Inferior parietal cortex (tissue), 1 donor: ENCODE measurements around the gene PTPRE.

Source experiments
- DNase-seq: peaks from one replicate; pipeline ENCODE4 v3.0.0-alpha.2; 2016; ENCODE audit errors: extremely low spot score

PTPRE gene

GRCh38 chr10:128044961-128045832 lies 138.3 kb downstream of the PTPRE start:
- DNase-seq: no peak

GRCh38 chr10:128045833-128046120 lies 138.9 kb downstream of the PTPRE start:
- no peak for DNase-seq

DNA sequence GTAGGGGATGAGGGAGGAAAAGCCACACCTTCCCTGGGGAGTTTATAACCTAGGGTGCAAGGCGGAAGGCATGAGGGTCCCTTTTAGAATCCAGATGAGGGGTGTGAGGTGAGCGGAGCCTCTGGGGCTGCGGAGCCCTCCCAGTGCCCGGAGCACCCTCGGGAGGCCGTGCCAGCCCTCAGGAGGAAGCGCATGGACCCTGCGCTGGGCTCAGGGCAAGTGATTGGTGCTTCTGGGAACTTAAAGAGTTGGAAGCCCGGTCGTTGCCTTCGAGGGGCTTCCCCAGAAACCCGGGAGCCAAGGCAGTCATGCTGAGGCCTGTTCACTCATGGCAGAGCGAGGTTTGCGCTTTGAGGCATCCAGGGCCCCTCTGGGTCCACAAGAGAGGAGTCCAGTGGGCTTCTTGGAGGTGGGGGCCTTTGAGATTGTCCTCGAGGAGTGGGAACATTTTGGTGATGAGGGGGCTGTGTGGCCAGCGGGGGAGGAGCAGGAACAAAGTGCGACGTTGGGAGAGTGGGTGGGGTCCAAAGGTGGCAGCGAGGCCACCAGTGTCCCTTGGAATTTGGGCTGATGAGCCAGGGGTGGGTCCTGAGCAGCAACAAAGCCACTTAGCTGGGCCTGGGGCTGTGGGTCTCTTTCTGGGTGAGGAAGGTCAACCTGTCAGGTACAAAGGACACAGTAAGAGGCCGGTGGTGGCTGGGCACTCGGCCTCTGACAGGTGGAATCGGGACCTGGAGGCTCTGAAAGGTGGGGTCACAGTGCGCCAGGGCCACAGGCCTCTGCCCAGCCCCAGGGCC lies 139.5 kb downstream of the PTPRE start:
- no peak for DNase-seq

DNA sequence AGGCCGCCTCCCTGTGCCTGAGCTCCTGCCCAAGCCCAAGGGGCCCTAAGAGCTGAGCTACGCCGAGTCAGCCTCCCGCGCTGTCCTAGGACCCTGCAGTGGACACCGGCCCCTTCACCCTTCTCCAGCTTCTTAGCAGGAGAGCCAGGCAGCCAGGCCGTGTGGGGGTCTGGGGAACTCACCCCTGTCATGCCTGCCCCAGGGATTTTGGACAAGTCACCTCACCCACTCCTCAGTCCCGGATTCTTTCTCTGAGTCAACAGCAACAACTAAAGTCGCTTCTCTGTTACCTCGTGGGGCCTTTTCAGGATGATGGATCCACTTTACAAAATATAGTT lies 140.0 kb downstream of the PTPRE start:
- no peak for DNase-seq

GRCh38 chr10:128047351-128047750 lies 140.4 kb downstream of the PTPRE start:
- no peak for DNase-seq

- DNase-seq: no peak
Observed at GRCh38 chr10:128047991-128048818, 141.3 kb downstream of the PTPRE start.

GRCh38 chr10:128048819-128049210 lies 141.9 kb downstream of the PTPRE start:
- no peak for DNase-seq

- no peak for DNase-seq
Observed at GRCh38 chr10:128049226-128050120, 142.6 kb downstream of the PTPRE start.

DNA sequence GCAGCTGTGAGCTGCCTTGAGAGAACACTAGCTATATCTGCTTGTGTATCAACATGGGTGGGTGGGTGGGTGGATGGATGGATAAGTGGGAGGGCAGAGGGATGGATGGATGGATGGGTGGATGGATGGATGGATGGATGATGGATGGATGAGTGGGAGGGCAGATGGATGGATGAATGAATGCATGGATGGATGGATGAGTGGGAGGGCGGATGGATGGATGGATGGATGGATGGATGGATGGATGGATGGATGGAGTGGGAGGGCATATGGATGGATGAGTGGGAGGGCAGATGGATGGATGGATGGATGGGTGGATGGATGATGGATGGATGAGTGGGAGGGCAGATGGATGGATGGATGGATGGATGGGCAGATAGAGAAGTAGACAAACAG lies 143.2 kb downstream of the PTPRE start:
- no peak for DNase-seq

GRCh38 chr10:128050936-128051335 lies 144.0 kb downstream of the PTPRE start:
- no peak for DNase-seq

DNA sequence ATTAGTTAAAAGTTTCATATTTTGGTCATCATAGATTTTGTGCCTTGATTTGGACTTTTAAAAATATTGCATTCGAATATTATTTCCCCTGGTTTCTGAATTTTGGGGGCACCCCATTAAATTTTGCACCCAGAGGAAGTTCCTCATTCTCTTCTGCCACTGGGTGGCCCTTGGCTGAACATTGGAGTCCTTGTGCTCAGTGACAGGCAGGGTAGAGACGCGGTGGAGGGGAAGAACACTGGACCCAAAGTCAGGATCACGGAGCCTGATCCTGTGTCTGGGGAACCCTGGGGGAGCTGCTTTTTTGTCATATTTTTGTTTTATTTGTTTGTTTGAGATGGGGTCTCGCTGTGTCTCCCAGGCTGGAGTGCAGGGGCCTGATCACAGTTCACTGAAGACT lies 144.6 kb downstream of the PTPRE start:
- no peak for DNase-seq

- DNase-seq: no peak
Observed at GRCh38 chr10:128052696-128053095, 145.8 kb downstream of the PTPRE start.

DNA sequence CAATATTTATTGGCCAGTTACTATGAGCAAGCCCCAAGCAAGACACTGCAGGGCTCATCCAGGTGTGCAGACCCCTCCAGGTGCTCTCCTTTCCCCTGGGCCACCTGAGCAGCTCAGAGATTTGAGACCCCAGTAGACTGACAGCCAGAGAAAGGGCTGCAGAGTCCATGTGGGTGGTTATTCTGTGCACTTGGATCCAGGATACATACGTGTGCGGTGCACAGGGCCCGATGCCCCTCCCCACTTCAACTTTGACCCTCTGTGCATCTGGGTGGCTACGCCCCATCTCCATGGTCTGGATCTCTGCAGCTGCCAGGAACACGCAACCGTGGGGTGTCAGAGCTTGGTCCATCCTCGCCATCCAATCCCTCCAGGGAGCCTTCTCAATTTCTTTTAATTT lies 146.5 kb downstream of the PTPRE start:
- no peak for DNase-seq

DNA sequence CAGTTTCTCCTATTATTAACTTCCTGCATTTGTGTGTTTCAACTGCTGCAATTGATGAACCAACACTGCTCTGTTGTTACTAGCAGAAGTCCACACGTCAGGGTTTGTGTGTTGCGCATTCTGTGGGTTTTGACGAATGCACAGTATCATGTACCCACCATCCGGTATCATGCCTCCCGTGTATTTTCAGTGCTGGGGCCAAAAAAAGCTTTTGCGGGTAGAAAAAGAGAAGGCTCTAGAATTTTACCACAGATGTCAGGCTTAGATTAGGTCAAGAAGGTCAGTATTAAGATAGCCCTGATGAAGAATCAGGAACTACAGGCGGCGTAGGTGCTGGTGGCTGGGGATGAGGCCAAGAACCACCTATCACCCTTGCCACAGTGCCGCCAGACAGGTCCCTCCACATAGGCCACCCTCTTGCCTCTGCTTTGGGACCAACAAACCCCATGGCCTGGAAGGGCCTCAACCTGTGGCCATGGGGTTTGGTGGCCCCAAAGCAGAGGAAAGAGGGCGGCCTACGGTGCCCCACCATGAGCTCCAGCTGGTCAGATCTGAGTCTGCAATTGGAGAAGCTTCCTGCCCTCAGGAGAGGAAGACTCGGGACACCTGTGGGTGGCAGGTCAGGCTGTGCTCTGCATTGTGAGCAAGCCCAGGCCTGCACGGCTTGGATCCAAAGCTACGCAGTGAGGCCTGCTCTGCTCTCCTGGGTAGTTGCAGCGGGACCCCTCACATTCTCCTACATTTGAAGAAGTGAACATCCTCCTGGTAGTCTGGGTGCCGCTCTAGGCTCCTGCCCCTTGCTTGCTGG lies 147.5 kb downstream of the PTPRE start:
- no peak for DNase-seq

GRCh38 chr10:128055061-128055868 lies 148.4 kb downstream of the PTPRE start:
- no peak for DNase-seq

DNA sequence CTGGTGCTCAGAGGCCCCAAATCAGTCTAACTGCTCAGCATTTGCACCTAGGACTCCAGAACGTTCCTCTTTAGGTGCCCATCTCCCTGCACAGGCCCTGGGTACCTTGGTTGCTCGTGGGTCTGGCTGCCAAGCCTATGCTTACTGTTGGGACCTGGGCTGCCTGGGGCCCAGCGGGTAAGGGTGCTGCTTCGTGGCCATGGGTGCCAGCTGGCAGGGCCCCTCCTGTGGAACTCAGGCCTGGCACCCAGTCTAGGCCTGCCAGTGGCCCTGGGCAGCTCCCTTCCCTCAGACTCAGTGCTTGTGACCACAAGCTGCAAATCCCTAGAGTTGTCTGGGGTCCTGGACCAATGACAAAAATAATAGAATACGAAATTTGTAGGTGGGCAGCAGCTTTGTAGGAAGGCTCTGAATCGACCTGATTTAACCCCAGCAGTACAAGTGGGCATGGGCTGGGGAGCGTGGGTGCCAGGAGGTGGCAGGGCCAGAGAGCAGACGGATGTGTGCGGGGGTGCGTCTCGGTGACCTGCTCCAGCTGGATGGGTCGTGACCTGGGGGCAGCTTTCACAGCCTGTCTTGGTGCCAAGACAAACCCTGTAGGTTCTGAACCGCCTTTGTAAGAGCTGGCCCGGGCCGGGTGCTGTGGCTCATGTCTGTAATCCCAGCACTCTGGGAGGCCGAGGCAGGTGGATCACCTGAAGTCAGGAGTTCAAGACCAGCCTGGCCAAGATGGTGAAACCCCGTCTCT lies 149.6 kb downstream of the PTPRE start:
- no peak for DNase-seq

- DNase-seq: no peak
Observed at GRCh38 chr10:128058106-128058749, 151.3 kb downstream of the PTPRE start.

DNA sequence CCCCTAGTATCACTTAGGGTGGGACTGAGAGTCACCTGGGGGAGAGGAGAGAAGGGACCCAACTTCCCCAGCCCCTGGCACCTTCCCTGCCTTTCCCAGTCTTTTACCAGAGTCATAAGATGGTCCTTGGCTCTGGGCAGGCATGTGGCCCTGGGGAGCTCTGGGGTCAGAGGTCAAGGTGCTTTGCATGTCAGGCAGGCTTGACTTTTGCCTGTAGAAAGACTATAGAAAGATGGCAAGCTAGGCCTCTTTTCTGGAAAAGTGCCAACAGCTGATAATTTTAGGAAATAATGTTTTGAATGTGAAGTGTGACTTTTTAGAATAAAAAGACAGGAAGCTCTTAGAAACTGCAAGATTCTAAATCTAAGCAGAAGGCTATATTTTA lies 151.8 kb downstream of the PTPRE start:
- no peak for DNase-seq
